NCI-H2029 treated with DMSO at 0.1 percent for 48 hours (cell line): ENCODE results near the gene OR2T2.
"Not testable (repeated sequence)": the region's sequence is repeated elsewhere in the genome, so short reads cannot be mapped to it uniquely, and the experiment has no call there.

Experiments
- DNase-seq: peaks from one replicate; lab custom pipeline; 2025; lab: John Stamatoyannopoulos, UW

OR2T2 gene

DNA sequence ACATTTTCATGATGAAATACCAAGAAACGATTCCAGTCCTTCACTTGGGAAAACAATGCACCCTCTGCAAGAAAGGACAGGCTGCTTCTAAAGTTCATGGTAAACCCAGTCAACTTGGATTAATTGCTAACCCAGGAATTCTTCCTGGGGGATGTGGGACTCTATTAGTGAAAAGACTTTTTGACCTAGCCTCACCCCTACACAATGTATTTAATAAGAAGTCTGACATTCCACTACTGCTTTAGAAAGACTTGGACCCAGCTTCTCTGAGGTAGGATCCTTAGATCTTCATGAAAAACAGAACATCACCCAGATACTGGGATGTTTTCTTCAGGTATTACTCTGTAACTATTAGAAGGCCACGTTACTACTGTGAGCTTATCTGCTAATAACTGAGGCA lies at the start of gene OR2T2:
Gene OR2T2, plus strand, starts transcription at position 239 of the 400 bp plus-strand sequence. CDS start 7,161 bp downstream, outside the sequence.
- not testable (repeated sequence) for DNase-seq

DNA sequence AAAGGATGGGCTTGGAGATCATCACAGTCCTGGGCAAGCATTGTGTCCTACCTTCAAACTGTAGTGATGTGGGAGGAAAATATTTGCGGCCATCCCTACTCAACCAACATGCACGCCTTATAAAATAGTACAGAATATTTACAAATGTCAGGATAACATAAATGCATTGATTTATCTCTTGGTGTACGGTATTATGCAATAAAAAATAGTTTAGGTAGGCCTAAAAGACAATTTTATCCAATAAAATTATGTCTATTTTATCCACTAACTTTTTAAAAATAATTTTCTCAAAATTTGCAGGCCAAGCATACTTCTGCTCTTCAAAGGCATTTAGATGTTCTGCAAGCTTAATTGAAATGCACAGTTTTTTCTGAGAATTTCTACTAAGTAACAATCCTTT lies 42.7 kb upstream of the OR2T2 start, which contains the start of gene OR2T1:
Gene OR2T1, plus strand, starts transcription at position 301 of the 400 bp plus-strand sequence. CDS start 3,100 bp downstream, outside the sequence.
- no peak for DNase-seq

GRCh38 chr1:248404024-248404423 lies 41.4 kb upstream of the OR2T2 start:
- DNase-seq: no peak

DNA sequence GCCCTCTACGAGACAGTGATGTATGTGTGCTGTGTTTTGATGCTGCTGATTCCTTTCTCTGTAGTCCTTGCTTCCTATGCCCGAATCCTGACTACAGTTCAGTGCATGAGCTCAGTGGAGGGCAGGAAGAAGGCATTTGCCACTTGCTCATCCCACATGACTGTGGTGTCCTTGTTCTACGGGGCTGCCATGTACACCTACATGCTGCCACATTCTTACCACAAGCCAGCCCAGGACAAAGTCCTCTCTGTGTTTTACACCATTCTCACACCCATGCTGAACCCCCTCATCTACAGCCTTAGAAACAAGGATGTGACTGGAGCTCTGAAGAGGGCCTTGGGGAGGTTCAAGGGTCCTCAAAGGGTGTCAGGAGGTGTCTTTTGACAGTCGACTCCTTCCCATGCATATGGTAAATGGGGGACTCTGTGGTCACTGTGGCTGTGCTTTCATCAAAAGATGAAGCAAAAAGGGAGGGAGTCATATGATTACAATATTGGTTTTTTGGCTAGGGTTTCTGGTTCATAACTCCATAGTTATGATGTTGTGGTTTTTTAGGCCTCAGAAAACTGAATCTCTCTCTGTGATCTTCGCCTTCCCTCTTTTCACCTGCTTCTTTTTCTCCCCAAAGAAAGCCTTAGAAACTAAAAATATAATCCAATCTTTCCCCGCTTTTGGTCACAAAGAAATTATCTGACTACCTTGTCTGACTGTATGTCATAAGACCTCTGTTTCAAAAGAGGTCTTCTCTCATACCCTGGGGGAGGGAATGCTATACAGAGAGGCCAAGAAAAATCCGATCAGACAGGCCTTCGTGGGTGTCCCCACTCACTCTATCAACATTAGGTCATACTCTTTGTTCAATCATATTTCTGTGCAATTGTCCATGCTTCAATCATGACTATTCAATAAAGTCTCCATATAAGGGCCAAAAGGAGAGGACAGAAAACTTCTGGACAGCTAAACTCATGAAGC lies 38.4 kb upstream of the OR2T2 start:
- no peak for DNase-seq

- no peak for DNase-seq
Observed at GRCh38 chr1:248416226-248416625, 29.2 kb upstream of the OR2T2 start.

- DNase-seq: no peak
Observed at GRCh38 chr1:248417854-248418253, 27.6 kb upstream of the OR2T2 start.

DNA sequence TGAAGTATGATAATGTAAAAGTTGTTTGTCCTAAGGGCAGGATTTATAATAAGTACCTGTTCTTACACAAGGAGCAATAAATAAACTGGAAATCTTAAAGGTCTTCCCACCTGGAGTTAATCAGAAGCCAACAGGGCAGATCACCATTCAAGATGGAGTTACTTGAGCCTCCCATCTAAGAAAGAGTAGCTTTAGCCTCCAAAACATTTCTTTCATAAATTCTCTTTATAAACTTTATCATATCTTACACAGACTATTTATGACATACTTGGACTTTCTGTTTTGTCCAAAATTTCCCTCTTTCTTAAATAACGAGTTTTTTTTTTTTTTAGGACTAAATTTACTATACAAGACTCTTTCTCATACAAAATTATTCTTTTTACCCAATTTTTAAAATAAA lies 24.1 kb upstream of the OR2T2 start:
- no peak for DNase-seq

GRCh38 chr1:248427526-248428191 lies 17.8 kb upstream of the OR2T2 start:
- DNase-seq: not testable (repeated sequence)

DNA sequence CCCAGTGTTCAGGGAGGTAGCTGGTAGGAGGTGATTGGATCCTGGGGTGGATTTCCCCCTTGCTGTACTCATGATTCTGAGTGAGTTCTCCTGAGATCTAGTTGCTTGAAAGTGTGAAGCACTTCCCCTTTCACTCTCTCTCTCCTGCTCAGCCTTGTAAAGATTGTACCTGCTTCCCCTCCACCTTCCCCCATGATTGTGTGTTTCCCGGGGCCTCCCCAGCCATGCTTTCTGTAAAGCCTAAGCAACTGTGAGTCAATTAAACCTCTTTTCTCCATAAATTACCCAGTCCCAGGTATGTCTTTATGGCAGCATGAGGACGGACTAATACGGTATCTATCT lies 17.3 kb upstream of the OR2T2 start:
- not testable (repeated sequence) for DNase-seq

DNA sequence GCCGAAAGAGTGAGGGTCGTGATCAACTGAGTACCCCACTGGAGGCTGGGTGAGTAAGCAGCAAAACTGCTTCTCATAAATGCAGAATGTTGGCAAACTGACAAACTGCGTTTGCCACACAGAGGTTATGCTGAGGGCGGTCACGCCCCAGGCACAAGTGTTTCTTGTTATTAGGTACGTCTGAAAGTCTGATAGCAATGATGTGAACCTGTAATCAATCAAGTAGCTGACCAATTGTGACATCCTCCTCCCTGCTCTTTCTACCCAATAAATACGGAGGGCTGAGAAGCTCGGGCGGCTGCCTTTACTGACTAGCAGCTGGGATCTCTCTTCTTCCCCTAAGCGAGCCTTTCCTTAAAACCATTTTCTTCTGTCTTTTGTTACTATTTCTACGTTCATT lies 13.8 kb upstream of the OR2T2 start:
- DNase-seq: not testable (repeated sequence)

GRCh38 chr1:248432201-248432600 lies 13.2 kb upstream of the OR2T2 start:
- not testable (repeated sequence) for DNase-seq

DNA sequence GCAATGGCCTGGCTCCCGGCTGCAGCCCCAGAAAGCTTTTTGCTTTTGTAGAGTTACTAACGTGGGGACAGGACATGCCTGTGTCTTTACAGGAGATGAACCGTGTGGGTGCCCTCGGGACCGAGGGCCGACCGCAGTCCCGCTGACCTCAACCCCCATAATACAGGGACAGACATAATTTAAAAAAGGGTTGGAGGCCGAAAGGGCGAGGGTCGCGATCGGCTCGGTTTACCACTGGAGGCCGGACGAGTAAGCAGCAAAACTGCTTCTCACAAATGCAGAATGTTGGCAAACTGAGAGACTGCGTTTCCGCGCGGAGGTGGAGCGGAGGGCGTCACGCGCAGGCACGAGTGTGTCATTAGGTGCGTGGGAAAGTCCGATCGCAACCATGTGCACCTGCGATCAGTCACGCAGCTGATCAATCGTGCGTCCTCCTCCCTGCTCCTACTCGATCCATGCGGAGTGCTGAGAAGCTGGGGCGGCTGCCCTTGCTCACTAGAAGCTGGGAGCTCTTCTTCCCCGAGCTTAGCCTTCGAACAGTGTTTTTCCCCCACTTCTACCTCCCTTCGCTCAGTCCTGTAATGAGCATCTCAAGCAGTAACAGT lies 11.5 kb upstream of the OR2T2 start:
- not testable (repeated sequence) for DNase-seq

DNA sequence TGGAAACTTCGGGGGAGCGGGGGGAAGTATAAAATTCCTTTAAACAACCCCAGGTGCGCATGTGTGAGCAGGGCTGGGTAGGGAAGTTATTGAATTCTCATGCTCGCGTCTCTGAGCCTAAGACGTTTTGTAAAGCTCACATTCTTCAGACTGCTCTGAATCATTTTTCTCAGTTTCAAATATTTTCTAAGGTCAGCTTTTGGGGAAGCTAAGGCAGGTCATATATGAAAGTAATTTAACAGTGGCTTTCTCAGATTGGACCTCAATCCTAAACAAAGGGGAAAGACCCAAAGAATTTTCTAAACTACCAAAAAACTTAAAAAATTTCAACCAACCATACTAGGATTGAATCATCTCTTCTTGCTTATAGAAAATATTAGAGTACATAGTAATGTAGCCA lies 10.5 kb upstream of the OR2T2 start:
- DNase-seq: not testable (repeated sequence)

GRCh38 chr1:248436303-248436702 lies 9.1 kb upstream of the OR2T2 start:
- DNase-seq: not testable (repeated sequence)

- DNase-seq: not testable (repeated sequence)
Observed at GRCh38 chr1:248438668-248439067, 6.8 kb upstream of the OR2T2 start.

DNA sequence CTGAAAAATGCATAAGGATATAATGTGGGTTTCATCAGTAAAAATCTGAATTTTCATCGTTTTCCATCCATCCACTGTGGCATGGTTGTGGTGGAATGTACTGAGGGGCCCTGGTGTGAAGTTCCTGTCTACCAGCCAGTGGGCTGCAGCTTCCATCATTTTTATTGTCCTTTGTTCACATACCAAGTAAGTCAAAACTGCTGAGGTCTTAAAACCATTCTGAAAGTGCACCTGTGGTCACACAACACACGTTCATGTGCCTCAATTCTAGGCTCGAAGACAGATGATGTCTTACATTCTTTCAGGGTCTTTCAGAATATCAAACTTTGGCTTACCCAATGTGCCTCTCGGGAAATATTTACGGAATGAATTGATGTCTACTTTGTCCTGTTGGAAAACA lies 6.2 kb upstream of the OR2T2 start:
- DNase-seq: not testable (repeated sequence)

- DNase-seq: not testable (repeated sequence)
Observed at GRCh38 chr1:248442500-248443277, 2.7 kb upstream of the OR2T2 start.

GRCh38 chr1:248444603-248445002 lies 834 bp upstream of the OR2T2 start:
- not testable (repeated sequence) for DNase-seq

DNA sequence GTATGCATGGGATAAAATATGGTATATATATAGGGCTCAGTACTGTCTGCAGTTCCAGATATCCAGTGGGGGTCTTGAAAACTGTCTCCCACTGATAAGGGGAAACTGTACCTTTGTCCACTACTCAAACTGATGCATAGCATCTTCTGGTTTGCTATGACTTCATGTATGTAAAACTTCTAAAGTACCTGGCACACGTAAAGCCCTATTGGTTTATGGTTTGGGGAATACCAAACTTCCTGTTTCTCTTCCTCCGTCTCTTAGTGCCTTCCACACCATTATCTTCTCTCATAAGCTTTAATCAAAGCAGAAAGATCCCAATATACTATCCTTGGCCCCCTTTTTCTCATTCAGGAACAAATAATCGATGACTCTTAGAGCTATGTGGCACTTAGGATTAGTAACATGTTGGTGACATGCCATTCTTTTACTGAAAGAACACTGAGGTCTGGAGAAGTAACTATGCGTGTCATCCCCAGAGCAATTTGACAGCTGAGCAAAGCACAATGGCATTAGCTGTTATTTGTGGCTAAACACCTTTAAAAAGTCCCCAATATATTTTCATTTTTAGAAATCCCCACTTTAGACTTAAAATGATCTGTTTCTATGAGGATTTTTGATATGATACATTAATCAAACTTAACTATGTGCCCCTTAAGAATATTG lies 3.1 kb downstream of the OR2T2 start:
- not testable (repeated sequence) for DNase-seq

GRCh38 chr1:248449821-248450465 lies 4.5 kb downstream of the OR2T2 start:
- not testable (repeated sequence) for DNase-seq
